ENCODE results near the gene ARAP2.

Gene ARAP2

DNA sequence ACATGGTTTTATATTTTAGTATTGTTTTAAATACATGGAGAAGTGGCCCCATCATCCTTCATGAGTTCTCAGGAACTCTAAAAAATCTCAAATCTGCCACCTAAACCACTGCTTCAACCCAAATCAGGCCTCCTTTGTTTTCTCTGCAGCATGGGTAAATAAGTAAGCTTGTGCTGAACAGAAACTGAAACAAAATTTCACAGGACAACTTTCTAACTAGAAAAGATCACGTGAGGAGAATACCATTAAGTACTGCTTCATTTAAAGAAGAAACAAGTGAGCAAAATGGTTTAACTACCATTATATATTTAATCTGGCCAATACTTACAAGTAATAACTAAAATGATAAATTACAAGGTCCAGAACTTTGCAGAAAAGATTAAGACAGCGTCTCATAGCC lies 2.5 kb downstream of the ARAP2 start:
- TF ChIP-seq CREB1 (IDR thresholded peaks at IDR 0.05; ENCODE audit: low read depth) (no peak), TEAD4 (IDR thresholded peaks at IDR 0.05) (no peak), EP300 (IDR thresholded peaks at IDR 0.05; ENCODE audit: borderline replicate concordance) (no peak), CEBPB (IDR thresholded peaks at IDR 0.05) (no peak), TAF1 (IDR thresholded peaks at IDR 0.05; ENCODE audit: low read depth) (no peak), NFIC (IDR thresholded peaks at IDR 0.05) (no peak), ZBTB7A (IDR thresholded peaks at IDR 0.05; ENCODE audit: low read depth) (no peak), TCF12 (IDR thresholded peaks at IDR 0.05; ENCODE audit: low read depth) (no peak), YY1 (IDR thresholded peaks at IDR 0.05; ENCODE audit: low read depth) (no peak)
- TF ChIP-seq, protein P1, sequence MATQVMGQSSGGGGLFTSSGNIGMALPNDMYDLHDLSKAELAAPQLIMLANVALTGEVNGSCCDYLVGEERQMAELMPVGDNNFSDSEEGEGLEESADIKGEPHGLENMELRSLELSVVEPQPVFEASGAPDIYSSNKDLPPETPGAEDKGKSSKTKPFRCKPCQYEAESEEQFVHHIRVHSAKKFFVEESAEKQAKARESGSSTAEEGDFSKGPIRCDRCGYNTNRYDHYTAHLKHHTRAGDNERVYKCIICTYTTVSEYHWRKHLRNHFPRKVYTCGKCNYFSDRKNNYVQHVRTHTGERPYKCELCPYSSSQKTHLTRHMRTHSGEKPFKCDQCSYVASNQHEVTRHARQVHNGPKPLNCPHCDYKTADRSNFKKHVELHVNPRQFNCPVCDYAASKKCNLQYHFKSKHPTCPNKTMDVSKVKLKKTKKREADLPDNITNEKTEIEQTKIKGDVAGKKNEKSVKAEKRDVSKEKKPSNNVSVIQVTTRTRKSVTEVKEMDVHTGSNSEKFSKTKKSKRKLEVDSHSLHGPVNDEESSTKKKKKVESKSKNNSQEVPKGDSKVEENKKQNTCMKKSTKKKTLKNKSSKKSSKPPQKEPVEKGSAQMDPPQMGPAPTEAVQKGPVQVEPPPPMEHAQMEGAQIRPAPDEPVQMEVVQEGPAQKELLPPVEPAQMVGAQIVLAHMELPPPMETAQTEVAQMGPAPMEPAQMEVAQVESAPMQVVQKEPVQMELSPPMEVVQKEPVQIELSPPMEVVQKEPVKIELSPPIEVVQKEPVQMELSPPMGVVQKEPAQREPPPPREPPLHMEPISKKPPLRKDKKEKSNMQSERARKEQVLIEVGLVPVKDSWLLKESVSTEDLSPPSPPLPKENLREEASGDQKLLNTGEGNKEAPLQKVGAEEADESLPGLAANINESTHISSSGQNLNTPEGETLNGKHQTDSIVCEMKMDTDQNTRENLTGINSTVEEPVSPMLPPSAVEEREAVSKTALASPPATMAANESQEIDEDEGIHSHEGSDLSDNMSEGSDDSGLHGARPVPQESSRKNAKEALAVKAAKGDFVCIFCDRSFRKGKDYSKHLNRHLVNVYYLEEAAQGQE (IDR thresholded peaks at IDR 0.05; ENCODE audit: low read depth), result no peak
- TF ChIP-seq, protein P2, sequence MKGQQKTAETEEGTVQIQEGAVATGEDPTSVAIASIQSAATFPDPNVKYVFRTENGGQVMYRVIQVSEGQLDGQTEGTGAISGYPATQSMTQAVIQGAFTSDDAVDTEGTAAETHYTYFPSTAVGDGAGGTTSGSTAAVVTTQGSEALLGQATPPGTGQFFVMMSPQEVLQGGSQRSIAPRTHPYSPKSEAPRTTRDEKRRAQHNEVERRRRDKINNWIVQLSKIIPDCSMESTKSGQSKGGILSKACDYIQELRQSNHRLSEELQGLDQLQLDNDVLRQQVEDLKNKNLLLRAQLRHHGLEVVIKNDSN (IDR thresholded peaks at IDR 0.05), result no peak

DNA sequence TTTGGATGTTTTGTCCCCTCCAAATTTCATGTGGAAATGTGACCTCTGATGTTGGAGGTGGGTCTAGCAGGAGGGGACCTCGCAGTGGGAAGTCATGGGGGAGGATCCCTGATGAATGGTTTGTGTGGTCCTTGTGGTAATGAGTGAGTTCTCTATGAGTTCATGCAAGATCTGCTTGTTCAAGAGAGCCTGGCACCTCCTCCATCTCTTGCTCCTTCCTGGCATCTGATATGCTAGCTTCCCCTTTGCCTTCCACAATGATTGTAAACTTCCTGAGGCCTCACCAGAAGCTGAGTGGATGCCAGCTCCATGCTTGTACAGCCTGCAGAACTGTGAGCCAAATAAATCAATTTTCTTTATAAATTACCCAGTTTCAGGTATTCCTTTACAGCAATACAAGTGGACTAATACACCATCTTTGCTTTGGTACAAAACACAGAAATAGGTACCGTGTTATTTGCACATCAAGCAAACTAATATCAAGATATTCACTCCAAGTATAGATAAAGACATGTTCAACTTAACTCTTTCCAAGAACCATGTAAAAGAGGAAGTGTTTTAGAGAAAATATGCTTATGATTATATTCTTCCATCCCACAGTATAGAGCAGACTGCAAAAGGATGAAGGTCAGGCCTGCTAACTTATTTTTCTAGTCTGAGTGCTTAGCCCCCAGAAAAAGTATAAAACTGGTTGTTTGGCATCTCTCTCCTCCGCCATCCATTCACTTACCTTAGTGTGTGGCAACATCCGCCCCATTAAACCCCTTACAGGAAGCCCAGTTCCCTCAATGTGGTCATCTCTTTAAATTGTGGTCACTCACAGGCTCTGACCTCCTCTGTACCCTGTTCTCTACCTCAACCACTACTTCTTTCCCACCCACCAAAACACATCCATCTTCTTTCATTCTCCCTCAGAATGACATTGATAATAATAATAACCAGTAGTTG lies 6.7 kb downstream of the ARAP2 start:
- no peak for TF ChIP-seq RAD21 (IDR thresholded peaks at IDR 0.05; ENCODE audit: low read depth)
- TF ChIP-seq TCF12 (IDR thresholded peaks at IDR 0.05; ENCODE audit: low read depth), result no peak
- TF ChIP-seq ZBTB7A (IDR thresholded peaks at IDR 0.05; ENCODE audit: low read depth), result no peak
- no peak for TF ChIP-seq CREB1 (IDR thresholded peaks at IDR 0.05; ENCODE audit: low read depth)
- no peak for TF ChIP-seq TEAD4 (IDR thresholded peaks at IDR 0.05)
- TF ChIP-seq, protein P3, sequence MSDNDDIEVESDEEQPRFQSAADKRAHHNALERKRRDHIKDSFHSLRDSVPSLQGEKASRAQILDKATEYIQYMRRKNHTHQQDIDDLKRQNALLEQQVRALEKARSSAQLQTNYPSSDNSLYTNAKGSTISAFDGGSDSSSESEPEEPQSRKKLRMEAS (IDR thresholded peaks at IDR 0.05), result no peak
- TF ChIP-seq NFIC (IDR thresholded peaks at IDR 0.05), result no peak
- TF ChIP-seq, protein P2 (IDR thresholded peaks at IDR 0.05), result no peak
- TF ChIP-seq FOXM1 (IDR thresholded peaks at IDR 0.05; ENCODE audit: borderline replicate concordance, low read depth), result no peak
- no peak for TF ChIP-seq EGR1 (IDR thresholded peaks at IDR 0.05)
- TF ChIP-seq, protein P1 (IDR thresholded peaks at IDR 0.05; ENCODE audit: low read depth), result no peak
- no peak for TF ChIP-seq YY1 (IDR thresholded peaks at IDR 0.05; ENCODE audit: low read depth)
- no peak for TF ChIP-seq TAF1 (IDR thresholded peaks at IDR 0.05; ENCODE audit: low read depth)
- TF ChIP-seq CEBPB (IDR thresholded peaks at IDR 0.05), result no peak
- no peak for TF ChIP-seq EP300 (IDR thresholded peaks at IDR 0.05; ENCODE audit: borderline replicate concordance)

DNA sequence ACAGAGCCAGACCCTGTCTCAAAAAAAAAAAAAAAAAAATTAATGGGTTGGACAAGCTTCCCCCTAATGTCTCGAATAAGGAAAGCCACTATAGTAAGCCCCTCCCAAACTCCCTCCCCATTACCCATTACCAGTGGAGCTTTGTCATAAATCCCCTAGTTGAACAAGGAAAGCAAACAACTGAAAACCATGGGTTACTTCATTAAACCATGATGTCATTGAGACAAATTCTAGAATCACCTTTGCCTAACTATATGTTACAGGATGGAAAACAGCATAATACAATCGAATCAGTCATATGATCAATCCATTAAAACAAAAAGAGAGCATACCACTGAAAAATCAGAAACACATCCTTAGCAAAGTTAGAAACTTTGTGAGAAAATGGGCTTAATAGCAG lies 8.2 kb downstream of the ARAP2 start:
- TF ChIP-seq CREB1 (IDR thresholded peaks at IDR 0.05; ENCODE audit: low read depth), result no peak
- TF ChIP-seq, protein P3 (IDR thresholded peaks at IDR 0.05), result no peak
- TF ChIP-seq TEAD4 (IDR thresholded peaks at IDR 0.05), result no peak
- TF ChIP-seq CEBPB (IDR thresholded peaks at IDR 0.05), result no peak
- no peak for TF ChIP-seq FOXM1 (IDR thresholded peaks at IDR 0.05; ENCODE audit: borderline replicate concordance, low read depth)
- TF ChIP-seq TAF1 (IDR thresholded peaks at IDR 0.05; ENCODE audit: low read depth), result no peak
- TF ChIP-seq ZBTB7A (IDR thresholded peaks at IDR 0.05; ENCODE audit: low read depth), result no peak
- no peak for TF ChIP-seq EGR1 (IDR thresholded peaks at IDR 0.05)
- TF ChIP-seq EP300 (IDR thresholded peaks at IDR 0.05; ENCODE audit: borderline replicate concordance), result no peak
- TF ChIP-seq, protein P2 (IDR thresholded peaks at IDR 0.05), result no peak
- TF ChIP-seq, protein P1 (IDR thresholded peaks at IDR 0.05; ENCODE audit: low read depth), result no peak
- TF ChIP-seq RAD21 (IDR thresholded peaks at IDR 0.05; ENCODE audit: low read depth), result no peak
